Measurements from ENCODE around the gene XAF1.
"Not testable (repeated sequence)": the region's sequence is repeated elsewhere in the genome, so short reads cannot be mapped to it uniquely, and the experiment has no call there.

GRCh38 chr17:6816368-6816767, 60.5 kb downstream of the XAF1 start:
- TF ChIP-seq USF2 (IDR thresholded peaks at IDR 0.05; ENCODE audit: borderline replicate concordance, low read depth, low read length); TCF12 (IDR thresholded peaks at IDR 0.05); CTCF (IDR thresholded peaks at IDR 0.05); REST (IDR thresholded peaks at IDR 0.05; ENCODE audit: low read depth, low read length); RCOR1 (IDR thresholded peaks at IDR 0.05; ENCODE audit: low read length); SIN3A (IDR thresholded peaks at IDR 0.05; ENCODE audit: borderline replicate concordance, low read depth, low read length); MAX (IDR thresholded peaks at IDR 0.05; ENCODE audit: low read depth); FOXJ3 (CRISPR knock-in tag; IDR thresholded peaks at IDR 0.05); YY1 (IDR thresholded peaks at IDR 0.05; ENCODE audit: low read depth); POLR2AphosphoS5 (IDR thresholded peaks at IDR 0.05; ENCODE audit: low read depth, low read length); RFX5 (IDR thresholded peaks at IDR 0.05; ENCODE audit: low read length); GABPA (IDR thresholded peaks at IDR 0.05; ENCODE audit: low read depth): not testable (repeated sequence)

Measured in SK-N-SH (cell line).